DMS 273 treated with DMSO at 0.1 percent for 48 hours (cell line): ENCODE data around the gene TTLL5.

ENCODE experiments used
- DNase-seq: peaks from one replicate; lab custom pipeline; 2025; lab: John Stamatoyannopoulos, UW

The TTLL5 gene

DNA sequence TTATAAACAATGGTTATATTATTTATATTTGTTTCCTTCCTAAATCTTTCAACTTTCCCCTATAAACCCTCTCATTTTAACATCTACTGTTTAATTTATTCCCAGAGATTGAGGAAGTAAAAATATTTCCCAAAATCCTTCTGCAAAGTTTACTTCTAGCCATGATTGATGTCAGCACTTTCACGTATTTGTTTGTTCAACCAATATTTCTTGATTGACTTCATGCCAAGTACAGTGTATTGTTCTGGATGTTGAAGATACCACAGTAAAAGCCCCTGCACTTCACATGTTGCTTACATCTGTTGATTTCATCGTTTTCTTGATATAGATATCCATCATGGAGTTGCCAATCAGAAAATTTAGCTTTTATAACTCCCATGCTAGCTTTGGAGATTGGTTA lies 81.8 kb downstream of the TTLL5 start:
- DNase-seq, result no peak

DNA sequence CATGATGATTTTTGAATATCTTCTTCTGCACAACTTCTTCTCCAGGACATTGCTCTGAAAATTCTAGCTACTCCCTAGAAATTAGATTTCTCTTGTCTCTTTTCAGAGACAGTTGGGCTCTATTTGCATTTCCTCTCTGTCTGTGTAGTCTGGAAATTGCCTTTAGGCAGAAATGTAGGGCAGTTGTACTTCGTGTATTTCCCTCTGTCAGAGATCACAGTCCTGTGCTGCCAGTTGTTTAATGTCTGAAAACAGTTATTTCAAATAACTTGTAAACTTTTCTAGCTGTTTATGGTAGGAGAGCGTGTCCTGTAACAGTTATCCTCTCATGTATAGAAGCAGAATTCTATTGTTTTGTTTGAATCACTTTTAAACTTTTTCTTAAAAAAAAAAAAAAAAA lies 86.9 kb downstream of the TTLL5 start:
- no peak for DNase-seq

DNA sequence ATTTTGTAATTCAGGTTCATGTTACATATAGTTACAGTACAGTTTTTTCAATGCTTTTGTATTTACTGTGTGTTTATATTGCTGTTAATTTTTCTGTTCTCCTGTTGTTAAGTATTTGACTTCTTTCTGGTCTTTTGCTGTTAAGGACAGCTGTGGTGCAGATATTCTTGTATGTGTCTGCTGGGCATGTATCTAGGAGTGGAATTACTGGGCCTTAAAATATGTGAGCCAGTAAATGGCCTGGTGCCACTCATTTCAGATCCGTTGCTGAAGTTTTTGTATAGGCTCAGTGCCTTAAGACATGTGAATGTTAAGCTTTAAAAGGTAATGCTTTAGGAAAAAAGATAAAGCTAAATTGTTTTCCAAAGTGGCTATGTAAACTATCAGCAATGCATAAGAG lies 87.3 kb downstream of the TTLL5 start:
- DNase-seq, result no peak

DNA sequence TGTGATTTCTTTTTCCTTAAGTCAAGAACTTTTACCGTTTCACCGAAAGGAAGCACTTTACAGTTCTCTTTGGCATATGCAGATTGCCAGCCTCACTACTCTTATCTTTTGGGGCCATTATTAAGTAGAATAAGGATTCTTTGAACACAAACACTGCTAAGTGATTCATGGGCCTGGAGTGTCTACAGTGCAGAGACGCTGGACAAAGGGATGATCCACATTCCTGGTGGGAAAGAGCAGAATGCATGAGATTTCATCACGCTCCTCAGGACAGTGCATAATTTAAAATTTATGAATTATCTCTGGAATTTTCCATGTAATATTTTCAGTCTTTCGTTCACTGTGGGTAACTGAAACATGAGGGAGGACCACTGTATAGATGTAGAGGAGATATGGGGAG lies 90.2 kb downstream of the TTLL5 start:
- no peak for DNase-seq

DNA sequence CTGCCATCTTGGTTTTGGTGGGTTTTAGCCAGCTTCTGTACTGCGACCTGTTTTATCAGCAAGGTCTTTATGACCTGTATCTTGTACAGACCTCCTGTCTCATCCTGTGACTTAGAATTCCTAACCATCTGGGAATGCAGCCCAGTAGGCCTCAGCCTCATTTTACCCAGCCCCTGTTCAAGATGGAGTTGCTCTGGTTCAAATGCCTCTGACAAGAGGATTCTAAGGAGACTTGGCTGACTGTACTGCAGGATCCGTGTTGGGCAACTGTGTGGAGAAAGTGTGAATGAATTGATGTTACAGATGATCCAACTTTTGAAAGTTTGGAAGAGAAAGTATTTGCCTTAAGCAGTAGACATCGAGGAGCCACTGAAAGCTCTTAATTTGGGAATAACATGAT lies 91.0 kb downstream of the TTLL5 start:
- no peak for DNase-seq

DNA sequence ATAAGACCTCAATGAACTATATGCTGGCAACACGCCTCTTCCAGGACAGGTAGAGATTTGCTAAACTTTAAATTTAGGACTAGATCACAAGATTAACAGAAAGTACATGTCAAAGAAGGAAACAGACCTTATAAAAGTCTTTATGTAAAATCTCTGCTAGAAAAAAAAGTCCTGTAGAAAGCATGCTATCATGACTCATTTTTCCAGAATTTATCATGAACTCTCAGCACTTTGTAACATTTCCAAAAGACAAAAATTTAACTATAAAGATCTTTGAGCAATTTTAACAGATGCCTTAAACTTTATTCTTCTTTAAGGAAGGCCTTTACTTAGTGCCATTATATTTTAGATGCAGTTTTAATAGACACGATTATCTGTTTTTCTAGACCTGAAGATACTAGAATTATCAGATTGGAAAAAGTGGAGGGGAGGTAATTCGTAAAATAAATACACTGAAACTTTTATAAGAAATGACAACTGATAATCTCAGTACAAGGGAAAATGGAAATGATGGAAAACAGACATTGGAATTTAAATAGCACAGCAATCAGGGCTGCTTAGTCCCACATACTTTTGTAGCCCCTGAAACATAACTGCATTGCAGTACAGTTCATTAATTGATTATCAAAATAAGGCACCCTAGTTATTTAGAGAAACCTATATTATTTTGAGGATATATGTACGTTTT lies 92.0 kb downstream of the TTLL5 start:
- no peak for DNase-seq

DNA sequence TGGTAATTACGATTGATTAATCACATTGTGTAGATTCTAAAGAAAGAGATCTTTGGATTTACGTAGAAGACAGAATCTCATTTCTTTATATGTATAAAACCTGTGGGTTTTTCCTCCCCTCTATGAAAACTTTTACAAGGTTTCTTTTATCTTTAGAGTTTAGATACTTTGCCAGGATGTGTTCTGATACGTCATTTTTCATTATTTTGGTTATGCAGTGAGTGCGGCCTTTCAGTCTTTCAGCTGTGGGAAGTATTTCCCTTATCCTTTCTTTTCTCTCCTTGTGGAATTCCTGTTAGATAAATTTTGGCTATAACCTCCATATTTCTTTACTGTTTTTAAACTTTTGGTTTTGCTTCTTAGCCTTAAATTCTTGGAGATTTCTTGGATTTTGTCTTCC lies 92.7 kb downstream of the TTLL5 start:
- no peak for DNase-seq

DNA sequence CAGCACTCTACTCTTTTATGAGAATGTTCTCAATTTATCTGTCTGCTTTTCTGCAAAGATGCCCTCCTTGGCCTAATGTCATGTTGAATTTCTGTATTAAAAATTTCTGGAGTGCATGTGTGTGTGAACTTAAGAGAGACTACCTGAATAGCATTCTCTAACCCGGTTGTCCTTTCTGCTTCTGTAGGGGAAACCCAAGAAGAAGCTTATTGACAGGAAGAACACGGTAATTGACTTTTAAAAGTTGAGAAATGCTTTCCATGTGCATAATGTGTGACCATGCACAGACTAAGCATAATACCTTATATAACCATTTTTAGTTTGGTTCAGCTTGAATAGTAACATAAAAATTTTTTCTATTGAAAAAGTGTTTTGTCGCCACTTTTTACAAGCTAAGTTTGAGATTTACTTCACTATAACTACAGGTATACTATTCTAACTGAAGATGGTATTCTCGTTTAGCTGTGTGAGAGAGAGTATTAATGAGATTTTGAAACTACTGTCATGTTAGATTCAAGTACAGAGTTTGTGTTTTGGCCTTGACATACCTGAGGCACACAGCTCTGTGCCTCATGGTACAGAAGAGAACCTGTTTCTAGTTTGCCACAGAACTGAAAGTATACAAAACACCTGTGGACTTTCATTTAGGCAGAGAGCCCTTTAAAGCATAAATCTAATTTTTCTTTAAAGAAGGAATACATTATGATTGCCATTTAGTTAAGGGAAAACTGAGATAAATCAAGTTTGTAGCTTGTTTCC lies 96.8 kb downstream of the TTLL5 start:
- DNase-seq, result no peak

DNA sequence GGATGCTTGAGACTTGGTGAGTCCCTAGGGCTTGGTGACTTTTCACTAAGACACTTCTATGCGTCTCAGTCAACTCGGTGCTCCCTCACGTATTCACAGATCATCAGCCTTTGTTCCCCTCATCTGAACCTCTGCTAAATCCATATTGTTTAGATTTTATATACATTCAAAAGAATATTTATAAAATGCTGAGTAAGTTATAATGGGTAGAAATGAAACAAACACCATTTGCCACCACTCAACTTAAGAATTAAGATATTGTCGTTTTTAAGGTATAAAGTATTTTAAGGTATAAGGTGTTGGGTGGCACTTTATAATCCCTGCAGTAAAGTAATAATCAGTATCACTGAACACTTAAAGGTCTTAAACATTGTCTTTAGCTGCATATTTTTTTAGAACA lies 103.0 kb downstream of the TTLL5 start:
- DNase-seq, result no peak

DNA sequence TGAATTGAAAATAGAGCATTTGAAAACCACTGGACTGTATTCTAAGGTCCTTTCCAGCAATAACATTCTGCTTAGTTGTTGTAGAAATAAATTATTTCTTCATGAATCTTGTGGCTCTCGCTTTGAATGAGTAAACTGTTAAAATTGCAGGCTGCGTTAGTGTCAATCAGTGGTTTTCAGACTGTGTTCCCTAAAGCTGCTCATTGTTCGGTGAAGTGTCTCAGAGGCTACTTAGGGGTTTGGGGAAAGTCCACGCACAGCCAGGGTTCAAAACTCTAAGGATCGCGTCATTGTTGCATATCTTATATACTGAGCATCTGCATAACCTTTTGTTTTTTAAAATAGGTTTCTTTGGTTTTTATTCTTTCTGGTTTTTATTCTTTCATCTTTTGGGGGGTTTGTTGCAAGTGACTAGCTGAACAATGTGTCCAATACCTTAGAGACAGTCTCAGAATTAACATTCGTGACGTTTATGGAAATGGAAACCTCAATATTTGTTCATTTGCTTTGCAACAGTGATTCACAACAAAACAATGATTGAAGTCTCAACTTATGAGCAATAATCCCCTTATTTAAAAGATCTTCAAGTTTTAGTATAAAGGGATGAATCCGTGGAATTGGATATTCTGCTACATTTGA lies 108.1 kb downstream of the TTLL5 start:
- DNase-seq, result no peak

DNA sequence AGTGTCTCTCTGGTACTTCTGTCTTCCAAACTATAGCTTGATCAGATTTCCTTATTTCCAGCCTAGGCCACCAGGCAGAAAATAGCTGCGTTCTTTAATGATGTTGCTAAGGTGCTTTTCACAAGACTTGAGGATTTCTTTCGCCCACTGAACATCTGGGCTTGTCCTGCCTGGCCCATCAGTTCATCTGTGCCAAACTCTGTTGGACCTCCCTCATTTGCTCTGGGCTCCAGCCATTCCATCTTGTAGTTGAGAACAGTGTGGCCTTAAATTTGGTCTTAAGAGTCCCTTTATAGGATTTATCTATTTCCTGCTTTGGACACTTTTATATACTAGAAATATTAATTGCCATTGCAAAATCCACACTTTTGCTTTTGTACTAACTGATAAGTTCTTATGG lies 109.6 kb downstream of the TTLL5 start:
- no peak for DNase-seq

DNA sequence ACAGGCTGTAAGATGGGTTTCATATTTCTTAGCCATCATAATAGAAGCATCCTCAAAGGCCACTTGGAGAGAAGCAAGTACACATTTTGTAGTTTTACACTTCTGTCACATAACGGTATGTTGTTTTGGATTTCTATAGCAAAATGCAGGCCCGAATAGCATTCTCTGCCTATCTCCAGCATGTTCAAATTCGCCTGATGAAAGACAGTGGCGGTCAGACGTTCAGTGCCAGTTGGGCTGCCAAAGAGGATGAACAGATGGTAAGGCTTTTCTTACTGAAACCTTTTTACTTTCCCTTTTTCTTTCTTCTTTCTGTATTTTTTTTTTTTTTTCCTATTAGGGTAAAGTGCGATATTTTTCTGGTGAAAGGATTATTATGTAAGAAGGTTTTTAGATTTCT lies 110.5 kb downstream of the TTLL5 start:
- no peak for DNase-seq

DNA sequence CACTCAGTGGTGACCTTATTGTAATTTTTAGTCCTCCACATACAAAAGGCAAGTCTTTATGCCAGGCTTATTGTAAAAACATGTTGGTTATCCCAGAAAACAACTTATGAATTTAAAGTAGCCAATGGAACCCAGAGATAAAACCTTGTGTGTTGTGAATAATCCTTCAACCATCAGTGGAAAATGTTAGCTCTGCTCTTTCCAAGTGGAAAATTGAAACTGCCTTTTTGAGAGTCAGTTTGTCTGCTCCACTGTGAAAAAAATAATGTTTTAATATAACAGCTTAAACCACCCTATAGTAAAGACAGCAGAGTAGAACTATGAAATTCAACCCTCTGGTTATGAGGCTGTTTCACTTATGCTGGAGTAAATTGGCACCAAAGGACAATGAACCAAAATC lies 112.0 kb downstream of the TTLL5 start:
- DNase-seq, result no peak

DNA sequence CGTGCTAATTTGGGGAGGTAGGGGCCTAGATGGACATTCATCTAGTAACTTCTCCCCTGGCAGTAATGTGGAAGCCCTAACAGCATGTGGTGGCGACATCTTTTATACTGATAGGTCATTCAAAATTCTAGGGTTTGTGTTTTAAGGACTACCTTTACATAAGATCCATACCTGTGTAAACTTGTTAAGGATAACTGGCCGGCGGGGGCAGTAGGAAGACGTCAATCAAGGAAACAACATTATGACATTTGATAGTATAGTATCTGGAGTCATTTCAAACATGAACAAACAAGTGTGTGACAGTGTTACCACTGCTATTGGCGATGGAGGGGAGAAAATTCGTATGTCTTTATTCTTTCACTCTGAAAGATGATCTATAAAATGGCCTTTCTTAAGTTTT lies 120.0 kb downstream of the TTLL5 start:
- DNase-seq, result no peak

DNA sequence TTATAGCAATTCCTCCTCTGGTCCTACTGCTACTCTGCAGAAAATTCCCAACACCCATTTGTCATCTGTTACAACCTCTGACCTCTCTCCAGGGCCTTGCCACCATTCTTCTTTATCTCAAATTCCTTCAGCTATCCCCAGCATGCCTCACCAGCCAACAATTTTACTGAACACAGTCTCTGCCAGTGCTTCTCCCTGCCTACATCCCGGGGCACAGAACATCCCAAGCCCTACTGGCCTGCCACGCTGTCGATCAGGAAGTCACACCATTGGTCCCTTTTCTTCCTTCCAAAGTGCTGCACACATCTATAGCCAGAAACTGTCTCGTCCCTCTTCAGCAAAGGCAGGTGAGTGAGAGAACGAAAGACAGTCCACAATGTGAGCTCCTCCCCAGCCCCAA lies 122.1 kb downstream of the TTLL5 start:
- no peak for DNase-seq

DNA sequence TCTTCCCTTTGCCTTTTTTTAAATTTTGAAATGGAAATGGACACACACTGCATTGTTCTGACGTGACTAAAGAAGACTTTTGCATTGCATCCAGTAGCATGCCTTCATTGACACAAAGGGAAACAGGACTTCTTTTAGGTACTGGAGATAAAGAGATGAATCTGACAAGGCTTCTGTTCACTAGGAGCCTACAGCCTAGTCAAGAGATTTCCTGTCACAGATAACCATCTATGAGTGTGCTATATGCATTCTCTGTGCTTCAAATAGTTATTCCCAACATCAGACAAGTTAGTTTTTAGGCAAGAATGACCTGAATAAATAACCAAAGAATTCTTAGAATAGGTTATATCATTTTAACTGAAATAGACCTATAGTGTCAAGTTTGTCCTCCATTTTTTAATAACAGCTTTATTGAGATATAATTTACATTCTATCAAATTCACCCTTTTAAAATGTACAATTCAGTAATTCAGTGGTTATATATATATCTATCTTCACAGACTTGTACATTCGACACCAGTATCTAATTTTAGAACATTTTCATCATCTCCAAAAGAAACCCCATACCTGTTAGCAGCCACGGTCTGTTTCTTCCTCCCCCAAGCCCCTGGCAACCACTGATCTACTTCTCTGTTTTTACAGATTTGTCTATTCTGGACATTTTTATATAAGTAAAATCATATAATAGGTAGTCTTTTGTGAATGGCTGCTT lies 122.7 kb downstream of the TTLL5 start:
- DNase-seq, result no peak

DNA sequence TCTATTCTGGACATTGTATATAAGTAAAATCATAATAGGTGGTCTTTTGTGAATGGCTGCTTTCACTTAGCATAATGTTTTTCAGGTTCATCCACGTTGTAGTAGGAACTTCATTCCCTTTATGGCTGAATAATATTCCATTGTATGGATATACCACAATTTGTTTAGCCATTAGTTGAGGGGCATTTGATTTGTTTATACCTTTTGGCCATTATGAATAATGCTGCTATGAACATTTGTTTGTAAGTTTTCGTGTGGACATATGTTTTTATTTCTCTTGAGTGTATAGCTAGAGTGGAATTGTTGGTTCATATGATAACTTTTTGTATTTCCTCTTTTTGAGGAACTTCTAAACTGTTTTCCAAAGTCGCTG lies 123.3 kb downstream of the TTLL5 start:
- DNase-seq, result no peak

DNA sequence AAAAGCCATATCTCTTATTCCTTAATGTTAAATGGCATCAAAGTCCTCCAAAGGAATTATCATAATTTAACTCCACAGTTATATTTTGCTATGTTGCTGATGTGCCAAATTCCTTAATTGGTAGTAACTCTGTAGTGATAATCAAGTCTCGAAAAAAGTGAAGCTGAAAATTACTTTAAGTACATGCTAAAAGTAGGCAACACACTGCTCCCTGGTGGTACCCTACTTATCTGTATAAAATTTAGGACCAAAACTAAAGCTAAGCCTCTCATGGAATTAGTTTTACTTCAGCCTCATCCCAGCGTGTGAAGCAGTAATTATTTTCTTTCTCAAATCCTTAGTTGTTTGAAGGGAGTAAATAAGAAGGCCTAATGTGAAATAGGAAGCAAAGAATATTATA lies 132.8 kb downstream of the TTLL5 start:
- no peak for DNase-seq

DNA sequence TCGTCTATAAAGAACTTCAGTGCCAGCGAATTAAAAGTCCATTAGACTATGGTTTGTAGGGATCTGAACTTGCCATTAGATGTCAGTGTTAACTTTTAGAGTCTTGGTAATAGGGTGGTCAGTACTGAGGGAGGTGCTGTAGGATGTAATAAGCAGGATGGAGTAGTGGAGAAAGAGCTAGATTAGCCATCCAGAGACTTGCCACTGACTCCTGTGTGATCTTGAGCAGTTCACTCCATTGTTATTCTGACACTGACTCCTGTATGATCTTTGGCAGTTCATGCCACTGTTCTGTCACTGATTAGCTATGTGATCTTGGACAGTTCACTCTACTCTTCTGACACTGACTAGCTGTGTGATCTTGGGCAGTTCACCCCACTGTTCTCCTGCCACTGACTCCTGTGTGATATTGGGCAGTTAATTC lies 133.6 kb downstream of the TTLL5 start:
- no peak for DNase-seq

DNA sequence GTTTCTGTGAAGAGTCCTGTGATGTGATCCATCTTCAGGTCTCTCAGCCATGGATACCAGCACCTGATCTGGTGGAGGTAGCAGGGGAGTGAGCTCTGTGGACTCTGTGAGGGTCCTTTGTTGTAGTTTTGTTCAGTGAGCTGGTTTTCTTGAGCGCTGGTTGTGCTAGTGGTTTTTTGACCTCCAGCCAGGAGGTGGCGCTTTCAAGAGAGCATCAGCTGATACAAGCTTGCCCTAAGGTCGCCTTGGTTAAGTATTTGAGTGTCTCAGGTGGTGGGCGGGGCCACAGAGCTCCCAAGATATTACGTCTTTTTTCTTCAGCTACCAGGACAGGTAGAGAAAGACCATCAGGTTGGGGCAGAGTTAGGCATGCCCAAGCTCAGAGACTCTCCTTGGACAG lies 139.7 kb downstream of the TTLL5 start:
- no peak for DNase-seq

DNA sequence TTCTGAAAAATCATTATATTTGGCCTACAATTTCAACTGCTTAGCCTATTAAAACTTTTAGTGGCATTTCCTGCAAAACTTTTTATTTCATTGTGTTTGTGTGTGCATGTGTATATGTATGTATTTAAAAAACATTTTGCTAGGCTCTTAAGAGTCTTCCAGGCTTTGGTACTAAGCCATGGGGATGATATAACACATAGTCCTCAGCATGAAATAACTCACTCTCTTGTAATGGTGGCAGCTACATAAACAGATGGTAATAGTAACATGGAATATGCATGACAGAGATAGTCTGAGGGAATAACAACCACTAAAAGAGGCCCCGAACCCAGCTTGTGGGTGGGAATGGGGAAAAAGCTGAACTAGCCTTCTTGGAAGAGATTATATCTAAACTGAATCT lies 141.4 kb downstream of the TTLL5 start:
- no peak for DNase-seq

DNA sequence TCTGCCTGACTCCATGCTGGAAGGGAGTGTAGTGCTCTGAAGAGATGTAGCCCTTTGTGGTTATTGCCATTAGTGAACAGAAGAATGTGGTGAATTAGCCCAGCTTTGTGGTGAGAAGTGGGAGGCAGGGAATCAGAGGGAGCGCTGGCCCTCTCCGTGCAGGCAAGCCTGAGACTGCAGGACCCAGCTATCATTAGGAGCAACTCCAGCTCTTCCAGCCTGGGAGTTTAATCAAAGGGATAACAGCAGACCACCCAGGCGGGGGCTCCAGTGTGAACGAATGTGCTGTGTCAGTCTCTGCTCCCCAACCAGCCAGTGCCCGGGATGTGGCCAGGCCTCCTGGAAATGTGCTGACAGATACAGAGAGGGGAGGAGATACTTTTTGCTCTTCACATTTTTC lies 142.7 kb downstream of the TTLL5 start:
- no peak for DNase-seq
